ENCODE results near the gene NPHP4.
A peak's percentile ranks its signal among the peaks of the same experiment; 100 is the strongest.

The NPHP4 gene

DNA sequence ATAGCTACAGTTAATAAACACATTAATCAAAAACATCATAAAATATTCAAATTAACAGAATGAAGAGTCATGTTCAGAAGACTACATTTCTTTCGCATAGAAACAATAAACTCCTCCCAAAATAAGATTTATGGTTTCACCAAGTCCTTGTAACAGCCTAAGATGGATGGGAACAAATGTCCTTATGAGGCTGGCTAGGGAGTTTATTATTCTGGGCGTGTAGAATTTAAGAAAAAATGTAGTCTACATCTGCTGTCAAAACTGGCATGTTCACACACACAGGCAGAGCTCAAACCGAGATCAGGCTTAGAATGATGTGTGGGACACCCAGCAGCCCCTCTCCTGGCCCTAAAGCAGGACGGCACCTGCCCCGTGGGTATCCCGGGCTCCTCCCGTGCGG lies 101.1 kb downstream of the NPHP4 start:
- peak; percentile 25 for DNase-seq (ENCODE audit: low read depth)
- no peak overlapping the region for H3K4me3 ChIP-seq (ENCODE audit: low read depth, low read length)

DNA sequence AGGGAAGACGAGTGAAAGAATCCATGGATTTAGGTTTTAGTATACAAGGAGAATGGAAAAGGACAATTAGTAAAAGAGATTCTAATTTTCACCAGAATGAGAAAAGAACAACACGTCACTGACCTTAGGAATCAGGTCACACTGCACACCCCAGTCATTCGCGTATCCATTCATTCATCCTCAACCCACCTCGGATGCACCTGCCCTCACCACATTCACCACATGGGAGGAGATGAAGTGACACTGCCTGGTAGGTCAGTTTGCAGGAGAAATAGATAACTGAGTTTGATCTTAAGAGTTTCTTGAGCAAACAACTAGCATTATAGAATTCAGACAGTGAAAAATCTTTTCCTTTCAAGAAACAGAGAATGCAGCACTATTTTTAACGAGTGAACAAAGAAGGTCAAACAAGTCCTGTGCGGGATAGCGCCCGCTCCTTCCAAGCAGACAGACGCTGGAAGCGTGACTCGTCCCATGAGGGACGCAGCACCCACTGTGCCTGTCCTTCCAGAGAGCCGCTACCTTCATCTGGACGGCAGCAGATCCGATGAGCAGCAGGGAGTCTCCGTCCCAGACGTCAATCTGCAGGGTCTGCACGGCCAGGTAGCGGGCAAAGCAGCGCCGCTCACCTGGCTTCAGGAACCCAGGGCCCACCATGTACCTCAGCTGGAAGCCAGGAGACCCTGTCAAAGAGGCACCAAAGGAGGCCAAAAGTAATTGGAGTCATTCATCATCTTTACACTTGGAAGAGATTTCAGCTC lies 101.7 kb downstream of the NPHP4 start:
- DNase-seq (ENCODE audit: low read depth): no peak
- H3K4me3 ChIP-seq (ENCODE audit: low read depth, low read length): no peak overlapping the region

- H3K4me3 ChIP-seq (ENCODE audit: low read depth, low read length): no peak overlapping the region
- peak; percentile 25 for DNase-seq (ENCODE audit: low read depth)
Measured at GRCh38 chr1:5889901-5890300, 102.3 kb downstream of the NPHP4 start.

DNA sequence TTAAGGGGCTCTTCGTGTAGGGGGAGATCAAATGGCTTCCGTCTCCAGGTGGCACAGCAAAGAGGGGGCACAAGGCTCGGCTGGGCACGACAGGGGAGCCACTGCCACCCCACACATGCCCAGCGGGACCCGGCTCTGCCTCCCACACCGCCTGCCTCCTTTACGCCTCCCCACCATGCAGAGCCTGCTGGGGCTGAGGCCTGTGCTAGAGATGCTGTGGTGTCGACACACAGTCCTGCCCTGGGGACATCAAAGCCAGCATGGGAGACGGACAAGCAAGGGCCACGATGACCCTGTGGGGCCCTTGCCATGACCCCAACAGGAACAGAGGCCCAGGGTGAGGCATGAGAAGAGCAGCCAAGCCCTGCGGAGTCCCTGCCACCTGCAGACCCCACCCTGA lies 102.8 kb downstream of the NPHP4 start:
- no peak overlapping the region for H3K4me3 ChIP-seq (ENCODE audit: low read depth, low read length)
- no peak for DNase-seq (ENCODE audit: low read depth)

DNA sequence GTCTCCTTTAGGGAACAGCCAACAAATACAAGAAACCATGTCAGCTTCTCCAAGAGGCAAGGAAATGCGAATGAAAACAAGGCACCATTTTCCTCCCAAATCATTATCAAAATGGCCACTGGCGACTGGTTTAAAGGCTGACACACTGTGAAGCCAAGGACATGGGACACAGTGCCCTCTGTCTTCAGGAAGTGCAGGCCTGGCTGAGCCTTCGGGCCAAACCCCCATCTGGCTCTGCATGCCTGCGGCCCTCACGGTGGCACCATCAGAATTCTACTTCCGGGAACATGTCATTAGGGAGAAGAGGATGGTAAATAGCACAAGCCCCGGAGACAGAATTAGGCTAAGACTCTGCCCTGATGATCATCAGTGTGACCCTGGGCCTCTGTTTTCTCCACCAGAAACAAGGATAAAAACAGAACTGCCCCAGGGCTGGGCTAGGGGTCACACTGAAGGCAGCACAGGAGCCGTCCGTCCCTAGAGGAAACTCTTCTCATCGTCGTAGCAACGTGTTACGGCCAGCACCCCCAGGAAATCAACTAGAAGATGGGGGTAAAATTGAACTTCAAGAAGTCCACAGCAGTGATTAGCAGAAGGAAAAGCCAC lies 103.5 kb downstream of the NPHP4 start:
- no peak for DNase-seq (ENCODE audit: low read depth)
- no peak overlapping the region for H3K4me3 ChIP-seq (ENCODE audit: low read depth, low read length)

DNA sequence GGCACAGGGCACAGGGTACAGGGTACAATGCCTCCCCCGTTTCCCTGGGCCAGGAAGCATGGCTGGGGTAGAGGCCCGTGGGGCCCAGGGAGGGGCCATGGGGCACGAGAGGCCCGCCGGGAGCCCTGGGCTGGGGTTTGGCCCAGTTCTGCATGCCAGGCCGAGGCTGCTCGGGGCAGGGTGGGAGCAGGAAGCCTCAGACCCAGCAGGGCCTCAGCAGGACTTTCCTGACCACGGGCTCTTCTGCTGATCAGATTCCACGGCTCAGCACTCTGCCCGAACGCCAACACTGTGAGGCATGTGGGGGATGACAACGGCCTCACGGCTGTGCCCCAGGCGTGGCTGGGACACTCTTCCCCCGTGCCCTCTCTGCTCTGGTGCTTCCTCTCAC lies 104.3 kb downstream of the NPHP4 start:
- DNase-seq (ENCODE audit: low read depth): no peak

GRCh38 chr1:5887349-5887970 lies 104.8 kb downstream of the NPHP4 start:
- no peak for DNase-seq (ENCODE audit: low read depth)

More for the DNA sequence above, 104.3 kb downstream of the NPHP4 start:
- no peak overlapping the region for H3K4me3 ChIP-seq (ENCODE audit: low read depth, low read length)

DNA sequence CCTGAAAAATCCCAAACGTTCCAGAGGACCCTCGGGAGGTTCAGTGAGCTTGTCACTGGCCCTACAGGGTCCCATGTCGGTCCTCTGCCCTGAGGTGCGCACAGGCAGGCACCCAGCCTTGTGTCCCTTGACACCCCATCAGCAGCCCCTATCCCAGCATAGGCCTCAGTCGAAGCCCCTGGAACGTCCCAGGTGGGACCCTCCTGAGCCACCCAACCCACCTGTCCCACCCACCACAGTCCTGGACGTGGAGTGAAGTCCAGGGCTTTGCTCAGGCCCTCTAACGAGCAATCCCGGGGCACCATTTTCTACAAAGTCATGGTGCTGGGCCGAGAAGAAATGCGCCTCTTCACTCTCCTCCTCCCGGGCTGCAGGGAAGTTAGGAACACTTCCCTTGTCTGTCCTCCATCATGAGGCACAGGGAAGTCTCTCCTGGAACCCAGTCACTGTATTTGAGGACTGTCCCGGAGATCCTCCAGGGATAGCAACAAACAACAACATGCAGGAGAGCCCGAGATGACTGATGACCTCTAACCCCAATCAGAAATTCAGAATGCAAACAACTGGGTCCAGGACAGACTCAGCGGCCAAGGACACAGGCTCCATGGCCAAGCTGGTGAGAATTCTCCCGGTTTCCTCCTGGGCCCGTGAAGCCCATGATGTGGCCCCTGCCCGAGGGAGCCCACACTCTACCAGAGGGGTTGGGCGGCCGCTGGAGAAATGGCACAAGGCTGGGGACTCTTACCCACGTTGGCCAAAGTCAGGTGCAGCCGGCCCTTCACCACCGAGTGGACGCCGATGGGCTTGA lies 105.5 kb downstream of the NPHP4 start:
- DNase-seq (ENCODE audit: low read depth): no peak
- no peak overlapping the region for H3K4me3 ChIP-seq (ENCODE audit: low read depth, low read length)

More at GRCh38 chr1:5887349-5887970, 104.8 kb downstream of the NPHP4 start:
- no peak overlapping the region for H3K4me3 ChIP-seq (ENCODE audit: low read depth, low read length)

DNA sequence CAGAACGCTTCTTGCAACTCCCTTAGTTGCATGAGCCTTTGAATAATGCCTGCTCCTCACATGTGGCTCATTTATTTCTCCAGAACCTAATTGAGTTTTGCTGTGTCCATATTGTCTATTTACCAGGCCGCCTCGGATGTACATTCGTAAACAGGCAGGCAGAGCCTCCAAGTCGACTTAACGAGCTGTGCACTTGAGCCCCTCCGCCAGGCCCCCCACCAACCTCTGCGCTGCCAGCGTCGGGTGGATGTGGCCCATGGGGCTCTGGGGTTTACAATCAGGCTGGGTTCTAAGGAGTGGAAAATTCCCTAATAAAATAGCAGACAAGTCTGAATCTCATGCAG lies 106.1 kb downstream of the NPHP4 start:
- DNase-seq (ENCODE audit: low read depth): no peak
- H3K4me3 ChIP-seq (ENCODE audit: low read depth, low read length): no peak overlapping the region

- no peak for DNase-seq (ENCODE audit: low read depth)
- no peak overlapping the region for H3K4me3 ChIP-seq (ENCODE audit: low read depth, low read length)
Measured at GRCh38 chr1:5885471-5886139, 106.6 kb downstream of the NPHP4 start.

GRCh38 chr1:5884110-5884509 lies 108.1 kb downstream of the NPHP4 start:
- DNase-seq (ENCODE audit: low read depth): no peak
- no peak overlapping the region for H3K4me3 ChIP-seq (ENCODE audit: low read depth, low read length)

GRCh38 chr1:5883129-5884048 lies 108.8 kb downstream of the NPHP4 start:
- DNase-seq (ENCODE audit: low read depth): no peak
- no peak overlapping the region for H3K4me3 ChIP-seq (ENCODE audit: low read depth, low read length)

DNA sequence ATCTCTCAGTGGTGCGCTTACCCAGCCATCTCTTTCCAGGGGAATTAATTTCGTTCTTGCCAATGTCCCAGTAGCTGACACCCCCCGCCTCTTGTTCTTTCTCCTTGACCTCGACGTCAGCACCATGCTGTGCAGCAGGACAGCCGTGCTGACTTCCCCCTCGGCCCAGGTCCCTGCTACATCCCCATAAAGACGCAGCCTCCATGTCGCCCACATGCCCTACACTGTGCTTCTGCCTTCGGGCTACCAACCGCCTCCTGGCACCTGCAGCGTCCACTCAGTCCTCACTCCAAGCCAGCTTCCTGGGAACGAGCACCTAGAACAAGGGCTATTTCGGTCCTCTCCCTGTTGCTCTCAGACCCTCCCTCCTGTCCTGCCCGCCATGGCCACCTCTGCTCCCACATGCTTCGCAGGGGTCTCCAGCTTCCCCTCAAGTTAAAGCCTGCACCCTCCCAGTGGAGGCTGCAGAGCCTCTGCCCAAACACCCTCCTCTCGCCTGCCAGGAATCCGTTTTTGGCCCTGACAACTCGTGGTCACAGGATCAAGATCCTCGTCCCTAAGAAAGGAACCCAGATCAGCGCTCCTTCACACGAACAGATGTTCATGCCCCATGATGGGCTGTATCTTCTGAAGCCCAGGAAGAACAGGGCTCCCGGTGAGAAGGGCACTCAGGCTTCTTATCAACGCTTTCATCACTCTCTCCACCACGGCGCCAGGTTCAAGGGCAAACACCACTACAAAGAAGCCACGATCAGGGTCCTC lies 109.7 kb downstream of the NPHP4 start:
- DNase-seq (ENCODE audit: low read depth): no peak
- H3K4me3 ChIP-seq (ENCODE audit: low read depth, low read length): no peak overlapping the region

DNA sequence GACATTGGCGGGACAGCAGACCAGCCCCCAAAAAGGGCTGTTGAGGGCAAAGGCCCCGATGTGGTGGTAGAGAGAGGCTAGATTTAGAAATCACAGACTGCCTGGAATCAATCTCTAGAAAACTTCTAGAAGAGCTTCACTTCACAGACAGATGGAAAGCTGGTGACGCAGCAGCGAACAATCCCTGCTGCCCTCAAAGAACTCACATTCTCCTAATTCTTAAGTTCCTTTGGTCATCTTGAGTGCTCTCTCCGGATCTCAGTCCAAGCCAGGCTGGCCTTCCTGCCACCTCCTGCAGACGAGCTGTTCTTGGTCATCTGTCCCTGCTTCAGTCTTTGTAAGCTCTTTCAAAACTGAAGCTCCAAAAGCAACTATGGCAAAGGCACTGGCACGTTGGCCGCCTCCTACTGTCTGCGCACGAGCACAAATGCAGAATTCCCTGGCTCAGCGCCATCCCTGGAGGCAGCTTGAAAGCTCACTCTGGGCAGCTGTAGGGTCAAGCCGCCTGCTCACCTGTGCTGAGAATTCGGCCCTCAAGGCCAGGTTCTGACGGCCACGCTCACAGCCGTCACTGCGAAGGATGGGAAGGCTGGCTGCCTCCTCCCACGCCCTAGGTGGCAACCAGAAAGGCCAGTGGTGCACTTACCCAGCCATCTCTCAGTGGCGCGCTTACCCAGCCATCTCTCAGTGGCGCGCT lies 110.6 kb downstream of the NPHP4 start:
- DNase-seq (ENCODE audit: low read depth): no peak
- H3K4me3 ChIP-seq (ENCODE audit: low read depth, low read length): no peak overlapping the region

DNA sequence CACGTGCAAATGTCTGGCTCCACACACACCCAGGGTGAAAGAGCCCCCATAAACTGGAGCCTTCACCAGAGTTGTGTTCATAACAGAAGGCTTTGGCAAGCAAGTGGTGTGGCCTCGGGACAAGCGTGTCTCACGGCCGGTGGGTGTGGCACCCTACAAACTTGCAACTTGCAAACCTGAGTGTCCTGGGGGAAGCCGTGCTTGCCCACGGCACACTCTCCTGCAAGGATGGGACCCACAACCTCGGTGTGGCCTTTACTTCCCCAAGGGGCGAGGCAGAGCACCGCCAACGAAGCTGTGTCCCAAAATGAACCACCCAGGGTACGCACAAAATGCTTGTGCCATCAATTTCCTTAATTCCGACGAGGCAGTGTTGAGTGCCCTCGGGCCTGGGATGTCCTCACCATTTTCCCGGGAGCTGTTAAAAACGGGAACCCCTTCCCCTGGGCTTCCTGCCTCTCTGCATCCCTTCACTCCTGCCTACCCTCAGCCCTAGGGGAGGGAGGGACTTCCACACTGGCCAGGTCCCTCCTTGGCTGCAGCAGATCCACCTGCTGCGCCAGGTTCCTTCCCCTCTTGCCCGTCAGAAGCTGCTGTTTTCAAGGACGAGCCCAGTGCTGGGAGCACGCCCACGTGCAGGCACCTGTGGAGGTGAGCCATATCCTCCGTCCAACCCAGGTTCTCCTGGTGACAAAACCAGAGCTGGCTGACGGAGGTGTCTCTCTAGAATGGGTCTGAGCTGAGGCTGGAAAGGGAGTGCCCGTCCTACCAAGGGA lies 111.4 kb downstream of the NPHP4 start:
- DNase-seq (ENCODE audit: low read depth): no peak
- no peak overlapping the region for H3K4me3 ChIP-seq (ENCODE audit: low read depth, low read length)

DNA sequence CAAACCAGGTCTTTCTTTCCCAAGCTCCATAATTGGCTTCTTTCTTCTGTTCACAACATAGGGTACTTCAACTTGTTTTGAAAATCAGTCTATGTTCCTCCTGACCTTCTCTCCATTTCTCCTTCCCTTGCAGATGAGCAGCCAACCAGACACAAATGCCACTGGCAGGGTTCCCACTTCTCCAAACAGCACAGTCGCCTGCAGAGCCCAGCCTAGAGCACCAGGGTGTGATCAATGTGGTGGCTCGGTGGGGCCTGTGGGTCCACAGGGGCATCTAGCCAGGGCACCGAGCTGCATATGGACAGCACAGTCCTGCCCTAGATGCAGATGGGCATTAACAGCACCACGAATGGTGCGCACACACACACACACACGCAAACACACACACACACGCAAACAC lies 112.8 kb downstream of the NPHP4 start:
- H3K4me3 ChIP-seq (ENCODE audit: low read depth, low read length): no peak overlapping the region
- DNase-seq (ENCODE audit: low read depth): no peak

GRCh38 chr1:5878971-5879370 lies 113.3 kb downstream of the NPHP4 start:
- no peak for DNase-seq (ENCODE audit: low read depth)
- H3K4me3 ChIP-seq (ENCODE audit: low read depth, low read length): no peak overlapping the region
